WTC11 (cell line): Measurements from ENCODE around the gene TRIM10. TPM values are rescaled to one million over a fixed set of nuclear protein-coding genes. Genes with fewer than 3 reads are reported as not detected.

ENCODE experiments used
- ATAC-seq: fragments of 200-7000 bp; cut with Tn5 transposase; 2 replicates; pipeline ENCODE4 v1.10.0; 2021; ENCODE audit warnings: mild to moderate bottlenecking, moderate library complexity
- CTCF ChIA-PET: fragments of 300-600 bp; sonication (Branson Sonifier 250); formaldehyde crosslinking; loops from one replicate; lab custom pipeline; 2021; ENCODE audit warnings: antibody characterized with exemption; lab: Charles Lee
- POLR2A ChIA-PET: fragments of 350-600 bp; sonication (Branson Sonifier 250); formaldehyde crosslinking; loops from one replicate; lab custom pipeline; 2021; ENCODE audit warnings: antibody characterized with exemption; lab: Charles Lee
- DNase-seq: peaks from one replicate; pipeline ENCODE4 v3.0.0; 2021; ENCODE audit warnings: low spot score
- H3K27ac Mint-ChIP-seq: 2 replicates; pipeline ENCODE4 v1.8.0; 2021; ENCODE audit warnings: mixed read lengths
- H3K27me3 Mint-ChIP-seq: 2 replicates; pipeline ENCODE4 v1.8.0; 2021; ENCODE audit warnings: low read depth, mild to moderate bottlenecking, moderate library complexity, mixed read lengths
- H3K36me3 Mint-ChIP-seq: 2 replicates; pipeline ENCODE4 v1.8.0; 2021; ENCODE audit warnings: mixed read lengths
- H3K4me1 Mint-ChIP-seq: 2 replicates; pipeline ENCODE4 v1.8.0; 2022; ENCODE audit warnings: mixed read lengths
- H3K4me3 Mint-ChIP-seq: 2 replicates; pipeline ENCODE4 v1.8.0; 2021; ENCODE audit warnings: mild to moderate bottlenecking, moderate library complexity, mixed read lengths
- H3K9me3 Mint-ChIP-seq: 2 replicates; pipeline ENCODE4 v1.8.0; 2021; ENCODE audit warnings: mixed read lengths
- CTCF ChIP-seq: fragments of 200-600 bp; IDR thresholded peaks from 2 replicates; pipeline ENCODE4 v1.8.0; 2022; ENCODE audit warnings: antibody characterized with exemption
- ELF4 ChIP-seq: sonication (generic); formaldehyde crosslinking; IDR thresholded peaks from 2 replicates; pipeline ENCODE4 v1.8.1; 2022; ENCODE audit warnings: low read depth, mild to moderate bottlenecking, moderate library complexity, missing genetic modification reagents
- ETV6 ChIP-seq: sonication (generic); formaldehyde crosslinking; IDR thresholded peaks from 2 replicates; pipeline ENCODE4 v1.8.1; 2022; ENCODE audit warnings: mild to moderate bottlenecking, missing genetic modification reagents
- MXD4 ChIP-seq: fragments of 250-450 bp; sonication (Bioruptor Pico); IDR thresholded peaks from 2 replicates; pipeline ENCODE4 v1.8.0; 2021; ENCODE audit warnings: mild to moderate bottlenecking, moderate library complexity, borderline replicate concordance
- MYBL2 ChIP-seq: sonication (generic); formaldehyde crosslinking; IDR thresholded peaks from 2 replicates; pipeline ENCODE4 v1.8.1; 2023; ENCODE audit warnings: mild to moderate bottlenecking, moderate library complexity, missing genetic modification reagents
- NR2C2 ChIP-seq: sonication (generic); formaldehyde crosslinking; IDR thresholded peaks from 2 replicates; pipeline ENCODE4 v1.8.0; 2022; ENCODE audit warnings: mild to moderate bottlenecking, missing genetic modification reagents
- RELA ChIP-seq: sonication (generic); formaldehyde crosslinking; IDR thresholded peaks from 2 replicates; pipeline ENCODE4 v1.8.1; 2022; ENCODE audit warnings: missing genetic modification reagents, mild to moderate bottlenecking, borderline replicate concordance
- RORB ChIP-seq: fragments of 250-450 bp; sonication (Bioruptor Pico); IDR thresholded peaks from 2 replicates; pipeline ENCODE4 v1.9.0; 2021; ENCODE audit warnings: mild to moderate bottlenecking
- TEAD1 ChIP-seq: sonication (generic); formaldehyde crosslinking; IDR thresholded peaks from 2 replicates; pipeline ENCODE4 v1.8.0; 2022; ENCODE audit warnings: mild to moderate bottlenecking, missing genetic modification reagents
- ZBTB43 ChIP-seq: sonication (generic); formaldehyde crosslinking; IDR thresholded peaks from 2 replicates; pipeline ENCODE4 v1.8.1; 2023; ENCODE audit warnings: mild to moderate bottlenecking, missing genetic modification reagents
- ZNF263 ChIP-seq: sonication (generic); formaldehyde crosslinking; IDR thresholded peaks from 2 replicates; pipeline ENCODE4 v1.8.1; 2022; ENCODE audit warnings: low read depth, mild to moderate bottlenecking, moderate library complexity, missing genetic modification reagents
- ZNF671 ChIP-seq: fragments of 250-450 bp; sonication (Bioruptor Pico); IDR thresholded peaks from 2 replicates; pipeline ENCODE4 v1.8.0; 2021; ENCODE audit warnings: mild to moderate bottlenecking
- ZSCAN18 ChIP-seq: fragments of 250-450 bp; sonication (Bioruptor Pico); IDR thresholded peaks from 2 replicates; pipeline ENCODE4 v2.1.2; 2022; ENCODE audit warnings: mild to moderate bottlenecking, moderate library complexity
- total RNA-seq: library from RNA; stranded (reverse); gene quantifications from 3 replicates; pipeline ENCODE4 v1.2.3, GENCODE V29; 2021
- TF ChIP-seq, protein P1 (sequence below): sonication (generic); formaldehyde crosslinking; IDR thresholded peaks from 2 replicates; pipeline ENCODE4 v1.8.0; 2022; ENCODE audit warnings: mild to moderate bottlenecking, missing genetic modification reagents
- TF ChIP-seq, protein P2 (sequence below): fragments of 250-450 bp; sonication (Bioruptor Pico); IDR thresholded peaks from 2 replicates; pipeline ENCODE4 v1.9.0; 2021; ENCODE audit warnings: moderate library complexity, mild to moderate bottlenecking, inconsistent platforms, borderline replicate concordance
- TF ChIP-seq, protein P3 (sequence below): sonication (generic); formaldehyde crosslinking; IDR thresholded peaks from 2 replicates; pipeline ENCODE4 v1.8.1; 2023; ENCODE audit warnings: mild to moderate bottlenecking, missing genetic modification reagents, moderate library complexity
- TF ChIP-seq, protein P4 (sequence below): sonication (generic); formaldehyde crosslinking; IDR thresholded peaks from 2 replicates; pipeline ENCODE4 v1.8.1; 2022; ENCODE audit warnings: low read depth, missing genetic modification reagents, borderline replicate concordance

The TRIM10 gene
- total RNA-seq, 1 experiment from 2014 or later: 0.22 TPM

DNA sequence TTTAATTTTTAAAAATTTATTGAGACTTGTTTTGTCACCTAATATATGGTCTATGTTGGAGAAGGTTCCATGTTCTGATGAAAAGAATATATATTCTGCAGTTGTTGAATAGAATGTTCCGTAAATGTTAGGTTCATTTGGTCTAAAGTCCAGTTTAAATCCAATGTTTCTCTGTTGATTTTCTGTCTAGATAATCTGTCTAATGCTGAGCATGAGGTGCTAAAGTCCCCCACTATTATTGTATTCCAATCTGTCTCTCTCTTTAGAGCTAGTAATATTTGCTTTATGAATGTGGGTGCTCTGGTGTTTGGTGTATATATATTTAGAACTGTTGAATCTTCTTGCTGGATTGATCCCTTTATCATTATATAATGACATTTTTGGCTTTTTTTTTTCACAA lies 17.8 kb upstream of the TRIM10 start (continued):
- no peak for TF ChIP-seq MXD4 (CRISPR knock-in tag)
- TF ChIP-seq, protein P1, sequence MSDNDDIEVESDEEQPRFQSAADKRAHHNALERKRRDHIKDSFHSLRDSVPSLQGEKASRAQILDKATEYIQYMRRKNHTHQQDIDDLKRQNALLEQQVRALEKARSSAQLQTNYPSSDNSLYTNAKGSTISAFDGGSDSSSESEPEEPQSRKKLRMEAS (CRISPR knock-in tag): no peak
- no peak for TF ChIP-seq ETV6 (CRISPR knock-in tag)
- no peak for TF ChIP-seq ELF4
- no peak for TF ChIP-seq ZNF671 (CRISPR knock-in tag)
- TF ChIP-seq RELA (CRISPR knock-in tag): no peak
- no peak for TF ChIP-seq ZBTB43

- H3K4me1 Mint-ChIP-seq: peaks cover 11% of the 10 kb centered on the region
- DNase-seq (no peak), ATAC-seq (no peak)
- no peak overlapping the region for H3K4me3 Mint-ChIP-seq
- peaks cover 13% of the 10 kb centered on the region for H3K9me3 Mint-ChIP-seq
- TF ChIP-seq, protein P2, sequence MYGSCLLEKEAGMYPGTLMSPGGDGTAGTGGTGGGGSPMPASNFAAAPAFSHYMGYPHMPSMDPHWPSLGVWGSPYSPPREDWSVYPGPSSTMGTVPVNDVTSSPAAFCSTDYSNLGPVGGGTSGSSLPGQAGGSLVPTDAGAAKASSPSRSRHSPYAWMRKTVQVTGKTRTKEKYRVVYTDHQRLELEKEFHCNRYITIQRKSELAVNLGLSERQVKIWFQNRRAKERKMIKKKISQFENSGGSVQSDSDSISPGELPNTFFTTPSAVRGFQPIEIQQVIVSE (CRISPR knock-in tag): no peak
- TF ChIP-seq TEAD1 (no peak), ZSCAN18 (CRISPR knock-in tag) (no peak), NR2C2 (CRISPR knock-in tag) (no peak), ZNF263 (CRISPR knock-in tag) (no peak)
- TF ChIP-seq, protein P3, sequence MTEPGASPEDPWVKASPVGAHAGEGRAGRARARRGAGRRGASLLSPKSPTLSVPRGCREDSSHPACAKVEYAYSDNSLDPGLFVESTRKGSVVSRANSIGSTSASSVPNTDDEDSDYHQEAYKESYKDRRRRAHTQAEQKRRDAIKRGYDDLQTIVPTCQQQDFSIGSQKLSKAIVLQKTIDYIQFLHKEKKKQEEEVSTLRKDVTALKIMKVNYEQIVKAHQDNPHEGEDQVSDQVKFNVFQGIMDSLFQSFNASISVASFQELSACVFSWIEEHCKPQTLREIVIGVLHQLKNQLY: no peak
- CTCF ChIA-PET: interaction anchor here (0.9 to 1.6 kb wide), 3 partner anchors 71 to 74 kb away, joined by 3 to 5 read pairs (median 4); no protein-coding TSS in a partner anchor
- POLR2A ChIA-PET: no interaction called here
- H3K27ac Mint-ChIP-seq: no peak overlapping the region
- H3K36me3 Mint-ChIP-seq: no peaks in the 10 kb centered on the region; the same call in 1 of the 2 replicates
- peaks cover 74% of the 10 kb centered on the region for H3K27me3 Mint-ChIP-seq
These were observed 14.8 kb upstream of the TRIM10 start for GRCh38 chr6:30175765-30176164.

DNA sequence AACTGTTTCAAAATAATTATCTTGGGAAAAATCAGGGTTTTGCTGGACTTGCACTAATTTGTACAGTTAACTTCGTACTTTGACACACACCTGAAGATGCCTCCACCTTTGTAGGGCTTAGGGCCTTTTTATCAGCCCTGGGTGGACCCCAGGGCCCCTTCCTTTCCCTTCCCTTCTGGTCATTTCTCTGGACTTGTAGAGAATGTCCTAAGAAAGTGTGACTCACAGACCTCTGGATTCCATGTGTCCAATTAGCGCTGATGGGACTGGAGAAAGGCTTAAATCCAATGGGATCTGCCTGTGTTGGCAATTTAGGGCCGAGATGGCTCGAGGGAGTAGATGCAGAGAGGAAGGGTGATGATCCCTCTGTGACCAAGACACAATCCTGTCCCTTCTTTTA lies 11.7 kb upstream of the TRIM10 start:
- no peaks in the 10 kb centered on the region for H3K9me3 Mint-ChIP-seq
- CTCF ChIA-PET: interaction anchor here (3.5 kb wide), 1 partner anchor 69 kb away, joined by 25 read pairs; no protein-coding TSS in a partner anchor
- POLR2A ChIA-PET: interaction anchor here (1.0 kb wide), 1 partner anchor 40 kb away, joined by 5 read pairs; the partner anchor contains the start of gene TRIM26
- TF ChIP-seq MYBL2: no peak
- TF ChIP-seq, all 79 proteins: peak for 0
- H3K4me3 Mint-ChIP-seq: peak overlapping the region; percentile 41; the same call in 1 of the 2 replicates
- peaks cover 15% of the 10 kb centered on the region for H3K4me1 Mint-ChIP-seq
- peaks cover 76% of the 10 kb centered on the region for H3K27me3 Mint-ChIP-seq
- no peak for ATAC-seq
- H3K36me3 Mint-ChIP-seq: no peaks in the 10 kb centered on the region
- H3K27ac Mint-ChIP-seq: no peak overlapping the region
- DNase-seq: no peak

DNA sequence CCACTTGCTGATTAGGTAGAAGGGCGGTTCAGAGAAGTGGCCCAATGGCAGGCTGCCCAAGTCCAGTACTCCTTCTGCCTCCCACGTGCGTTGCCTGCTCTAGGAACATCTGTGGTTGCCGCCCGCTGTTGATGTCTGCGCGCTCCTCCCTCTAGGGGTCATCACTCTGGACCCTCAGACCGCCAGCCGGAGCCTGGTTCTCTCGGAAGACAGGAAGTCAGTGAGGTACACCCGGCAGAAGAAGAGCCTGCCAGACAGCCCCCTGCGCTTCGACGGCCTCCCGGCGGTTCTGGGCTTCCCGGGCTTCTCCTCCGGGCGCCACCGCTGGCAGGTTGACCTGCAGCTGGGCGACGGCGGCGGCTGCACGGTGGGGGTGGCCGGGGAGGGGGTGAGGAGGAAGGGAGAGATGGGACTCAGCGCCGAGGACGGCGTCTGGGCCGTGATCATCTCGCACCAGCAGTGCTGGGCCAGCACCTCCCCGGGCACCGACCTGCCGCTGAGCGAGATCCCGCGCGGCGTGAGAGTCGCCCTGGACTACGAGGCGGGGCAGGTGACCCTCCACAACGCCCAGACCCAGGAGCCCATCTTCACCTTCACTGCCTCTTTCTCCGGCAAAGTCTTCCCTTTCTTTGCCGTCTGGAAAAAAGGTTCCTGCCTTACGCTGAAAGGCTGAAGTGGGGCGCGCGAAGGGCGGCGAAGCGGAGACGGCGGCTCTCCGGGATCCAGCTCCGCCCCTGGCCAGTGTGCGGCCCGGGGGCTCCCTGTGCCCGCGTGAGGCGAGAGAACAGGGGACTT lies 10.9 kb upstream of the TRIM10 start:
- Mint-ChIP-seq H3K4me1 (peaks cover 15% of the 10 kb centered on the region), H3K27ac (no peak overlapping the region), H3K27me3 (peaks cover 70% of the 10 kb centered on the region), H3K4me3 (peak overlapping the region; percentile 57), H3K36me3 (no peaks in the 10 kb centered on the region), H3K9me3 (no peaks in the 10 kb centered on the region)
- ATAC-seq (peak; percentile 73), DNase-seq (peak; percentile 74)
- POLR2A ChIA-PET: interaction anchor here (1.0 kb wide), 1 partner anchor 41 kb away, joined by 5 read pairs; the partner anchor contains the start of gene TRIM26
- CTCF ChIA-PET: interaction anchor here (0.7 to 3.5 kb wide), 3 partner anchors 24 to 68 kb away, joined by 4 to 25 read pairs (median 4); no protein-coding TSS in a partner anchor
- TF ChIP-seq ETV6 (CRISPR knock-in tag) (peak; percentile 53; the same call in 1 of the 2 replicates), ZNF671 (CRISPR knock-in tag) (no peak), MYBL2 (peak; percentile 81; the same call in 1 of the 2 replicates), CTCF (no peak), ZSCAN18 (CRISPR knock-in tag) (no peak), RORB (CRISPR knock-in tag) (no peak)
- TF ChIP-seq, protein P1 (CRISPR knock-in tag): peak; percentile 96
- TF ChIP-seq, protein P4, sequence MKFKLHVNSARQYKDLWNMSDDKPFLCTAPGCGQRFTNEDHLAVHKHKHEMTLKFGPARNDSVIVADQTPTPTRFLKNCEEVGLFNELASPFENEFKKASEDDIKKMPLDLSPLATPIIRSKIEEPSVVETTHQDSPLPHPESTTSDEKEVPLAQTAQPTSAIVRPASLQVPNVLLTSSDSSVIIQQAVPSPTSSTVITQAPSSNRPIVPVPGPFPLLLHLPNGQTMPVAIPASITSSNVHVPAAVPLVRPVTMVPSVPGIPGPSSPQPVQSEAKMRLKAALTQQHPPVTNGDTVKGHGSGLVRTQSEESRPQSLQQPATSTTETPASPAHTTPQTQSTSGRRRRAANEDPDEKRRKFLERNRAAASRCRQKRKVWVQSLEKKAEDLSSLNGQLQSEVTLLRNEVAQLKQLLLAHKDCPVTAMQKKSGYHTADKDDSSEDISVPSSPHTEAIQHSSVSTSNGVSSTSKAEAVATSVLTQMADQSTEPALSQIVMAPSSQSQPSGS: no peak
